SK-N-SH (cell line): Measurements from ENCODE around the gene TAB2.

Experiments
- CTCF ChIP-seq: fragments of 200-600 bp; sonication (generic); IDR thresholded peaks from 2 replicates; pipeline ENCODE4 v1.6.1; 2017; ENCODE audit warnings: antibody characterized with exemption, mild to moderate bottlenecking, moderate library complexity
- EP300 ChIP-seq, 2 experiments: IDR thresholded peaks; 2 replicates each; pipeline versions ENCODE4 v1.4.0 to v1.6.1; 2012; ENCODE audit warnings: borderline replicate concordance in 1 of 2, low read depth in 1 of 2, low read length in 1 of 2
- POLR2AphosphoS5 ChIP-seq: IDR thresholded peaks from 2 replicates; pipeline ENCODE4 v1.6.1; 2012; ENCODE audit warnings: low read depth, low read length
- TF ChIP-seq, protein P1 (sequence below): IDR thresholded peaks from 2 replicates; pipeline ENCODE4 v1.6.1; 2012; ENCODE audit warnings: mild to moderate bottlenecking, low read depth, low read length, moderate library complexity

DNA sequence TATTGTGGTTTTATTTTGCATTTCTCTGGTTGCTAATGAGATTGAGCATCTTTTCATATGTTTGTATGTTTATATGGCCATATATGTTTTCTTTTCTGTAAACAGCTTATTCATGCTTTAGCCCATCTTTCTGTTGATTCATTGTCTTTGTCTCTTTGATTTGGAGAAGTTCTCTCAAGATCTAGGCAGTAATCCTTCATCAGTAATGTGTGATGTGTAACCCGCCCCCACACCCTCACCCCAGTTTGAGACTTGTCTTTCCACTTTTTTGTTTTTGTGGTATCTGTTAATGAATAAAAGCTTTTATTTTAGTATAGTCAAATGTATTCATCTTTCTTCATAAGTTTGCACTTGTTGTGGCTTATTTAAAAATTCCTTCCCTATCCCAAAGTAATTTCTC, 141.3 kb downstream of the TAB2 start:
- no peak for TF ChIP-seq CTCF
- TF ChIP-seq, protein P1, sequence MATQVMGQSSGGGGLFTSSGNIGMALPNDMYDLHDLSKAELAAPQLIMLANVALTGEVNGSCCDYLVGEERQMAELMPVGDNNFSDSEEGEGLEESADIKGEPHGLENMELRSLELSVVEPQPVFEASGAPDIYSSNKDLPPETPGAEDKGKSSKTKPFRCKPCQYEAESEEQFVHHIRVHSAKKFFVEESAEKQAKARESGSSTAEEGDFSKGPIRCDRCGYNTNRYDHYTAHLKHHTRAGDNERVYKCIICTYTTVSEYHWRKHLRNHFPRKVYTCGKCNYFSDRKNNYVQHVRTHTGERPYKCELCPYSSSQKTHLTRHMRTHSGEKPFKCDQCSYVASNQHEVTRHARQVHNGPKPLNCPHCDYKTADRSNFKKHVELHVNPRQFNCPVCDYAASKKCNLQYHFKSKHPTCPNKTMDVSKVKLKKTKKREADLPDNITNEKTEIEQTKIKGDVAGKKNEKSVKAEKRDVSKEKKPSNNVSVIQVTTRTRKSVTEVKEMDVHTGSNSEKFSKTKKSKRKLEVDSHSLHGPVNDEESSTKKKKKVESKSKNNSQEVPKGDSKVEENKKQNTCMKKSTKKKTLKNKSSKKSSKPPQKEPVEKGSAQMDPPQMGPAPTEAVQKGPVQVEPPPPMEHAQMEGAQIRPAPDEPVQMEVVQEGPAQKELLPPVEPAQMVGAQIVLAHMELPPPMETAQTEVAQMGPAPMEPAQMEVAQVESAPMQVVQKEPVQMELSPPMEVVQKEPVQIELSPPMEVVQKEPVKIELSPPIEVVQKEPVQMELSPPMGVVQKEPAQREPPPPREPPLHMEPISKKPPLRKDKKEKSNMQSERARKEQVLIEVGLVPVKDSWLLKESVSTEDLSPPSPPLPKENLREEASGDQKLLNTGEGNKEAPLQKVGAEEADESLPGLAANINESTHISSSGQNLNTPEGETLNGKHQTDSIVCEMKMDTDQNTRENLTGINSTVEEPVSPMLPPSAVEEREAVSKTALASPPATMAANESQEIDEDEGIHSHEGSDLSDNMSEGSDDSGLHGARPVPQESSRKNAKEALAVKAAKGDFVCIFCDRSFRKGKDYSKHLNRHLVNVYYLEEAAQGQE, result no peak
- no peak for TF ChIP-seq EP300 (IDR thresholded peaks at IDR 0.05; ENCODE audit: borderline replicate concordance in 1 of 2, low read depth in 1 of 2, low read length in 1 of 2)
- TF ChIP-seq POLR2AphosphoS5, result no peak
